HG03103 (cell line): ENCODE data around the gene ATXN1.

Experiments
- ATAC-seq: cut with Tn5 transposase; IDR thresholded peaks from one replicate; pipeline ENCODE4 v1.9.1; 2021; ENCODE audit warnings: low read depth; ENCODE audit not compliant: unreplicated experiment

Gene ATXN1

GRCh38 chr6:16432075-16433032 lies 328.9 kb downstream of the ATXN1 start:
- peak; percentile 58 for ATAC-seq

GRCh38 chr6:16431106-16431505 lies 330.2 kb downstream of the ATXN1 start:
- no peak for ATAC-seq

- no peak for ATAC-seq
Observed at GRCh38 chr6:16430391-16431089, 330.7 kb downstream of the ATXN1 start.

GRCh38 chr6:16429669-16430068 lies 331.6 kb downstream of the ATXN1 start:
- no peak for ATAC-seq

GRCh38 chr6:16427124-16427523 lies 334.1 kb downstream of the ATXN1 start:
- no peak for ATAC-seq

- ATAC-seq = no peak
Observed at GRCh38 chr6:16425881-16426615, 335.2 kb downstream of the ATXN1 start.

- ATAC-seq = peak; percentile 21
Observed at GRCh38 chr6:16421462-16421960, 339.7 kb downstream of the ATXN1 start.

- peak; percentile 52 for ATAC-seq
Observed at GRCh38 chr6:16420715-16421461, 340.4 kb downstream of the ATXN1 start.

GRCh38 chr6:16420337-16420714 lies 340.9 kb downstream of the ATXN1 start:
- ATAC-seq = peak; percentile 12

GRCh38 chr6:16419636-16420336 lies 341.5 kb downstream of the ATXN1 start:
- ATAC-seq = peak; percentile 51

GRCh38 chr6:16418151-16418550 lies 343.1 kb downstream of the ATXN1 start:
- no peak for ATAC-seq

- ATAC-seq = no peak
Observed at GRCh38 chr6:16415677-16416076, 345.6 kb downstream of the ATXN1 start.

GRCh38 chr6:16414205-16414604 lies 347.1 kb downstream of the ATXN1 start:
- peak; percentile 55 for ATAC-seq

- no peak for ATAC-seq
Observed at GRCh38 chr6:16413399-16413798, 347.9 kb downstream of the ATXN1 start.

- ATAC-seq = no peak
Observed at GRCh38 chr6:16412982-16413381, 348.3 kb downstream of the ATXN1 start.

- no peak for ATAC-seq
Observed at GRCh38 chr6:16412171-16412570, 349.1 kb downstream of the ATXN1 start.

GRCh38 chr6:16409531-16410441 lies 351.5 kb downstream of the ATXN1 start:
- no peak for ATAC-seq

GRCh38 chr6:16408766-16409165 lies 352.5 kb downstream of the ATXN1 start:
- no peak for ATAC-seq
